Fibroblast of villous mesenchyme (primary cell): ENCODE results near the gene RASGEF1C. TPM values are rescaled to one million over a fixed set of nuclear protein-coding genes. Genes with fewer than 3 reads are reported as not detected.

ENCODE experiments used
- DNase-seq: peaks from one replicate; pipeline ENCODE4 v3.0.0-alpha.2; 2010; ENCODE audit warnings: low read depth
- H3K4me3 ChIP-seq: 2 replicates; pipeline ENCODE4 v1.5.1; 2011; ENCODE audit warnings: low read depth, mild to moderate bottlenecking, low read length
- total RNA-seq: library from RNA; depleted of rRNA; stranded (reverse); fragments of >200 nt; gene quantifications from 2 replicates; pipeline ENCODE4 v1.2.3, GENCODE V29; 2012
- TF ChIP-seq, protein P1 (sequence below): IDR thresholded peaks from 2 replicates; pipeline ENCODE4 v1.5.1; 2012; ENCODE audit warnings: low read depth, mild to moderate bottlenecking, low read length; ENCODE audit not compliant: insufficient read depth

RASGEF1C gene
- total RNA-seq, 1 donor, result not detected

DNA sequence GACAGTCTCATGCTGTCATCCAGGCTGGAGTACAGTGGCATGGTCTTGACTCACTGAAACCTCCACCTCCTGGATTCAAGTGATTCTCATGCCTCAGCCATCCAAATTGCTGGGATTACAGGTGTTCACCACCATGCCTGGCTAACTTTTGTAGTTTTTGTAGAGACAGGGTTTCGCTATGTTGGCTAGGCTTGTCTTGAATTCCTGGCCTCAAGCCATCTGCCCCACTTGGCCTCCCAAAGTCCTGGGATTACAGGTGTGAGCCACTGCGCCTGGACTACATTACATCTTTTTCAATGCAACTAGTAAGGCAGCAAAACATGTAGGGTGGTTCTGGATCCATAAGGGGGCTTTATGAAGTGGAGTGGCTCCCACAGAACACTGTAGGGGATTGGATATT is 29.6 kb upstream of the RASGEF1C start:
- TF ChIP-seq, protein P1, sequence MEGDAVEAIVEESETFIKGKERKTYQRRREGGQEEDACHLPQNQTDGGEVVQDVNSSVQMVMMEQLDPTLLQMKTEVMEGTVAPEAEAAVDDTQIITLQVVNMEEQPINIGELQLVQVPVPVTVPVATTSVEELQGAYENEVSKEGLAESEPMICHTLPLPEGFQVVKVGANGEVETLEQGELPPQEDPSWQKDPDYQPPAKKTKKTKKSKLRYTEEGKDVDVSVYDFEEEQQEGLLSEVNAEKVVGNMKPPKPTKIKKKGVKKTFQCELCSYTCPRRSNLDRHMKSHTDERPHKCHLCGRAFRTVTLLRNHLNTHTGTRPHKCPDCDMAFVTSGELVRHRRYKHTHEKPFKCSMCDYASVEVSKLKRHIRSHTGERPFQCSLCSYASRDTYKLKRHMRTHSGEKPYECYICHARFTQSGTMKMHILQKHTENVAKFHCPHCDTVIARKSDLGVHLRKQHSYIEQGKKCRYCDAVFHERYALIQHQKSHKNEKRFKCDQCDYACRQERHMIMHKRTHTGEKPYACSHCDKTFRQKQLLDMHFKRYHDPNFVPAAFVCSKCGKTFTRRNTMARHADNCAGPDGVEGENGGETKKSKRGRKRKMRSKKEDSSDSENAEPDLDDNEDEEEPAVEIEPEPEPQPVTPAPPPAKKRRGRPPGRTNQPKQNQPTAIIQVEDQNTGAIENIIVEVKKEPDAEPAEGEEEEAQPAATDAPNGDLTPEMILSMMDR, result no peak
- H3K4me3 ChIP-seq, result no peak overlapping the region
- no peak for DNase-seq

DNA sequence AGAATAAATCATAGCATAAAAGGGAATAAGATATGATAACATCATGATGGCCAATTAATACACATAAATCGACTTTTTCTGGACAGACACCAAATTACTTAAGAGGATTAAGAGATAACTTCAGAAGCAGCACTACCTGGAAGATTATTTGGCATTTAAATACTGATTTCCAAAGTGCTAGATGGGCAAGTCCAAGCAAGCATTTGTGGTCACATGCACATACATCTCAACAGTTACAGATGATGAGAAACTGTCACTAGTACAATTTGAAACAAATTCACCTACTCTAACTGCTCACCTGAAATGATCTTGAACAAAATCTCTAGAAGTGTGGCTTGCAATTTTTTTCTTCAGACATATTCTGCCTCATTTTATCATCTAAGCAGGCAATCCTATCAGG is 26.8 kb upstream of the RASGEF1C start:
- no peak overlapping the region for H3K4me3 ChIP-seq
- TF ChIP-seq, protein P1, result no peak
- DNase-seq, result no peak

DNA sequence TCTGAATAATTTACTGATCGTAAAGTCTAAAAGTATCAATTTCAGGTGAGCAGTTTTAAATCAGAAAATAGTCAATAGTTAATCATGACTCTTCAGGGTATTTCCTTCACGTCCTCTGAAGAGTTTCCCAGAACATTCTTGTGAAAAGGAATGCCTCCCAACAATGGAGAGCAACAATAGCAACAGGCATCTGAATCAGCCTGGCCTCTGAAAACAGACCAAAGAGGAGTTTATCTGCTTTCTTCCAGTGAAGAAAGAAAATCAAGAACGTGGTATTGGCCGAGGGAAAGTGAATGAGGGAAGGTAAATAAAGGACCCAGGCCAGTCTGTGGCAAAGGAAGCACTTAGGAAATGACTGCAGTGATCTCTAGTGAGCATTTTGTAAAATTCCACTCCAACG is 26.1 kb upstream of the RASGEF1C start:
- H3K4me3 ChIP-seq, result no peak overlapping the region
- no peak for DNase-seq
- TF ChIP-seq, protein P1, result no peak

DNA sequence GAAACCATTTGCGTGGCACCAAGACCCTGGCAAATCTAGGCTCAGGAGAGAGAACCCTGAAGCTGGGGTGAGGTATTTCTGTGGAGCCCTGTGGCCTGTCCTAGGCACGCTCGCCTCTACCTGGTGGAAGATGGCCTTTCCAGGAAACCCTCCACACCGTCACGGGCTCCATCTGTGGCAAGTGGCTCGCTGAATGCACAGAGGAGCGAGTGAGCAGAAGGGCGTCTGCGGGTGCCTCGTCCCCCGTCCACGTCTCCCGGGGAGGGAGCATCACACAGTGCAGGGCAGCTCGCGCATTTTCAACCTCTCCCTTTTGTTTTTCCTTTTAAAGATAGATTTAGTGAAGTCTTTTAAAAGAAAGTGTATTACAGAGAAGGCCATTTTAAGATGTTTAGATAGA is 25.3 kb upstream of the RASGEF1C start:
- TF ChIP-seq, protein P1, result no peak
- no peak for DNase-seq
- no peak overlapping the region for H3K4me3 ChIP-seq

DNA sequence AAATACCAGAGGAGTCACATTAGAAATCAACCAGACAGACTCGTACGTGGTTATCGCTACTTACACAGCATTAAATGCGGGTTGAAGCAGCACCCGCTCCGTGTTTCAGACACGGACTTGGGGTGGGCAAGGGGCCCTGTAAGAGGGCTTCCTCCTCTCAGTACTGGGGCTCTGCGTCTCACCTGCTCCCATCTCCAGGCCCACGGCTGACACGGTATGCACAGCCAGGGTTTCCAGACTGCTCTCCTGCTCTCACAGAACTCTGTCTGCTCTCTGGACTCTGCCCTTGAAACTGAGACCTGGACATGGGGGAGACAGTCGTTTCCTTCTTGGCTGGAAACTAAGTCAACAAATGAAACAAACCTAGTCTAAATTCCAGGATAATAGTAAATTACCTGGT is 24.7 kb upstream of the RASGEF1C start:
- TF ChIP-seq, protein P1, result no peak
- DNase-seq, result no peak
- H3K4me3 ChIP-seq, result no peak overlapping the region

DNA sequence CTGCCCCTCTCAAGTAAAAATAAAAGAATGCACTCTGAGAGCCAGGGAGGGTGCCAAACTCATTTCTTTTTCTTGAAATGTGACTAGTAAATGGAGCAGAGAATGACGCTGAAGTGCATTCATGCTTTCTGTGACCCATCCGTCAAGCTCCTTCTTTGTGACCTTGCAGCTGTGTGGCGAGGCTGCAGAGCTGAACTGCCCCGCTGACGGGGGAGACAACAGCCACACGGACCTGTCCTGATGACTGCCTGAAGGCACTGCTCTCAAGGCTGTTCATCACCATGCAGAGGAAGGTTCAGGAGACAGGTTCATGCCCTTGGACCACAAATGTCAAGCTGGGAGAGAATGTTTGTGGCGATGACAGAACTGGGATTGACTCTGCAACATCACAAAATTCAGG is 21.0 kb upstream of the RASGEF1C start:
- DNase-seq, result no peak
- TF ChIP-seq, protein P1, result no peak

DNA sequence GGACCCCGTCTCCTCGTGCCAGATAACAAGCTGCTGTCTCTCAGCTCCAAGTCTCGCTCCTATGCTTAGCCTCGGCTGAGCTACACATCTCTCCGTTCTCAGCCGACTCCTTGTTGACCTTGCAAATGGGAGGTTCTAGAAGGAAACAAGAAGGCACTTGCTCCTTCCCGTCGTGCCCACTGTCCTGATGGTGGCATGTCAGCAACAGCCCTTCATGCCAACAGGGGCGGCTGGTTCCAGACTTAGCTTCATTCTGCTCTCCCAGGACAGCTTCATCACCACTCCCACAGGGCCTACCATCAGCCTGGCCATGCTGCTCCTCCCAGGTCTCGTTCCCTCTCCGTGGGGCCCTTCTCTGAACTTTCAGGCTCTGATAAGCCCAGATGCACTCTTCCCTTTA is 13.0 kb upstream of the RASGEF1C start:
- TF ChIP-seq, protein P1, result no peak
- H3K4me3 ChIP-seq, result no peak overlapping the region
- DNase-seq, result no peak

More for the DNA sequence above, 21.0 kb upstream of the RASGEF1C start:
- no peak overlapping the region for H3K4me3 ChIP-seq
